HepG2 (cell line): ENCODE measurements around the gene PDE9A. TPM values are rescaled to one million over a fixed set of nuclear protein-coding genes. Genes with fewer than 3 reads are reported as not detected.
"Not testable (repeated sequence)": the region's sequence is repeated elsewhere in the genome, so short reads cannot be mapped to it uniquely, and the experiment has no call there.

Experiments
- CEBPG ChIP-seq: IDR thresholded peaks from 2 replicates; pipeline ENCODE4 v1.6.1; 2016
- CREM ChIP-seq, 2 experiments: sonication (generic) in 1 of 2; formaldehyde crosslinking in 1 of 2; IDR thresholded peaks; 2 replicates each; pipeline versions ENCODE4 v1.4.0 to v1.6.1; 2016 to 2020; ENCODE audit warnings: antibody characterized with exemption in 1 of 2, mild to moderate bottlenecking in 1 of 2, missing genetic modification reagents in 1 of 2
- ESRRA ChIP-seq: sonication (generic); formaldehyde crosslinking; IDR thresholded peaks from 2 replicates; pipeline ENCODE4 v1.5.1; 2020; ENCODE audit warnings: mild to moderate bottlenecking, low read depth, missing genetic modification reagents
- FOSL2 ChIP-seq: sonication (generic); formaldehyde crosslinking; IDR thresholded peaks from 2 replicates; pipeline ENCODE4 v1.4.0; 2020; ENCODE audit warnings: missing genetic modification reagents
- GFI1 ChIP-seq: sonication (generic); formaldehyde crosslinking; IDR thresholded peaks from 2 replicates; pipeline ENCODE4 v1.5.0; 2020; ENCODE audit warnings: missing genetic modification reagents, mild to moderate bottlenecking, borderline replicate concordance
- HMG20A ChIP-seq: IDR thresholded peaks from 2 replicates; pipeline ENCODE4 v1.6.1; 2016; ENCODE audit warnings: borderline replicate concordance
- IRF2 ChIP-seq: IDR thresholded peaks from 2 replicates; pipeline ENCODE4 v1.6.1; 2018; ENCODE audit warnings: missing genetic modification reagents, missing compliant biosample characterization
- KAT7 ChIP-seq: IDR thresholded peaks from 2 replicates; pipeline ENCODE4 v1.6.1; 2018; ENCODE audit warnings: borderline replicate concordance, missing compliant biosample characterization
- KLF12 ChIP-seq: sonication (generic); formaldehyde crosslinking; IDR thresholded peaks from 2 replicates; pipeline ENCODE4 v1.4.0; 2020; ENCODE audit warnings: missing genetic modification reagents, borderline replicate concordance
- MIER2 ChIP-seq: IDR thresholded peaks from 2 replicates; pipeline ENCODE4 v1.6.1; 2016; ENCODE audit warnings: missing biosample characterization, missing genetic modification reagents
- MXD4 ChIP-seq: IDR thresholded peaks from 2 replicates; pipeline ENCODE4 v1.6.1; 2016; ENCODE audit warnings: mild to moderate bottlenecking, missing biosample characterization, missing genetic modification reagents
- RCOR2 ChIP-seq: IDR thresholded peaks from 2 replicates; pipeline ENCODE4 v1.6.1; 2016; ENCODE audit warnings: missing biosample characterization, missing genetic modification reagents
- SAP130 ChIP-seq: IDR thresholded peaks from 2 replicates; pipeline ENCODE4 v1.6.1; 2016; ENCODE audit warnings: low read depth
- TBX2 ChIP-seq: sonication (generic); formaldehyde crosslinking; IDR thresholded peaks from 2 replicates; pipeline ENCODE4 v1.5.0; 2020; ENCODE audit warnings: missing genetic modification reagents, mild to moderate bottlenecking, borderline replicate concordance
- ZBTB20 ChIP-seq: sonication (generic); formaldehyde crosslinking; IDR thresholded peaks from 2 replicates; pipeline ENCODE4 v1.8.1; 2023; ENCODE audit warnings: missing genetic modification reagents, low read depth, mild to moderate bottlenecking, borderline replicate concordance
- ZFX ChIP-seq: sonication (generic); formaldehyde crosslinking; IDR thresholded peaks from 2 replicates; pipeline ENCODE4 v1.4.0; 2020; ENCODE audit warnings: mild to moderate bottlenecking, low read depth, missing genetic modification reagents, moderate library complexity
- ZFY ChIP-seq: sonication (generic); formaldehyde crosslinking; IDR thresholded peaks from 2 replicates; pipeline ENCODE4 v1.4.0; 2020; ENCODE audit warnings: missing genetic modification reagents
- ZNF614 ChIP-seq: IDR thresholded peaks from 2 replicates; pipeline ENCODE4 v1.6.1; 2018; ENCODE audit warnings: missing biosample characterization, missing genetic modification reagents, inconsistent platforms, borderline replicate concordance
- polyA plus RNA-seq, 8 experiments: library from polyadenylated mRNA; depleted of rRNA in 3 of 8; stranded (reverse) in 7 of 8; unstranded in 1 of 8; fragments of >200 nt; fragmentation: Illumina TruSeq in 4 of 8; extraction: Trizol in 4 of 8; gene quantifications; 2 replicates each; pipeline versions ENCODE4 v1.2.1 to v1.2.3, GENCODE V29; 2011 to 2016; ENCODE audit warnings: low read depth in 4 of 8, missing spikeins in 1 of 8, mixed read lengths in 1 of 8; ENCODE audit not compliant: insufficient read depth in 1 of 8
- total RNA-seq, 5 experiments: library from RNA; depleted of rRNA; stranded (reverse); fragments of >200 nt; fragmentation: Illumina TruSeq; extraction: Trizol; gene quantifications; 2 replicates each; pipeline ENCODE4 v1.2.3, GENCODE V29; 2016; ENCODE audit warnings: low read depth in 1 of 5
- TF ChIP-seq, protein P1 (sequence below): IDR thresholded peaks from 2 replicates; pipeline ENCODE4 v1.6.1; 2016; ENCODE audit warnings: mild to moderate bottlenecking
- TF ChIP-seq, protein P2 (sequence below): sonication (generic); formaldehyde crosslinking; IDR thresholded peaks from 2 replicates; pipeline ENCODE4 v1.5.1; 2020; ENCODE audit warnings: mild to moderate bottlenecking, moderate library complexity, missing genetic modification reagents
- TF ChIP-seq, protein P3 (sequence below): sonication (generic); formaldehyde crosslinking; IDR thresholded peaks from 2 replicates; pipeline ENCODE4 v1.9.0; 2022; ENCODE audit warnings: missing genetic modification reagents, mild to moderate bottlenecking, borderline replicate concordance
- TF ChIP-seq, protein P4 (sequence below): IDR thresholded peaks from 2 replicates; pipeline ENCODE4 v1.6.1; 2016; ENCODE audit warnings: missing compliant biosample characterization, missing genetic modification reagents, borderline replicate concordance

PDE9A gene
- total and polyA plus RNA-seq, 2 of the 13 experiments (the other 11 are each of a cell fraction or from before 2014, with no cell fraction given): 4.6 to 19.7 TPM

DNA sequence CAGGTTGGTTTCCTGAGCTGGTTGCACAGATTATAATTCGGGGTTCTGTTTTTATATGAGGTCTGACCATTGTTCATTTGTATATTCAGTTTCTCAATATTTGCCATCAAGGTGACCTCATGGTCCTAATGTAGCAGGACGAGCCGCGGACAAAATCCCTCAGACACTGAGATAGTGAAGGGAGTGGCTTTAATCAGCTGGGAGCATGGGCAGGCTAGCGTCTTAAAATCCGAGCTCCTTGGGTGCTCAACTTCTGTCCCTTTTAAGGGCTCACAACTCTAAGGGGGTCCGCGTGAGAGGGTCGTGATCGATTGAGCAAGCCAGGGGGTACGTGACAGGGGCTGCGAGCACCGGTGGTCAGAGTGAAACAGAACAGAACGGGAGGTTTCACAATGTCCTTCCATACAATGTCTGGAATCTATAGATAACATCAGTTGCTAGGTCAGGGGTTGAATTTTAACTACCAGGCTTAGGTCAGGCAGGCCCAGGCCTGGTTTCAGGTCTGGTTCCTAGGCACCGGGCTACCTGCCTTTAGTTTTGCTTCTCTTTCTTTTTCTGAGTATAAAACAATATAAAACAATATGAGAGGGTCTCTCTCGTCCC, 154.0 kb downstream of the PDE9A start (continued):
- TF ChIP-seq IRF2 (CRISPR knock-in tag): 0 out of 2 replicates have a peak, but pooled peaks have one; percentile 42
- peak; percentile 25; the same call in 1 of the 2 replicates for TF ChIP-seq HMG20A (CRISPR knock-in tag)
- TF ChIP-seq MXD4 (CRISPR knock-in tag): 0 out of 2 replicates have a peak, but pooled peaks have one; percentile 49
- TF ChIP-seq, protein P1, sequence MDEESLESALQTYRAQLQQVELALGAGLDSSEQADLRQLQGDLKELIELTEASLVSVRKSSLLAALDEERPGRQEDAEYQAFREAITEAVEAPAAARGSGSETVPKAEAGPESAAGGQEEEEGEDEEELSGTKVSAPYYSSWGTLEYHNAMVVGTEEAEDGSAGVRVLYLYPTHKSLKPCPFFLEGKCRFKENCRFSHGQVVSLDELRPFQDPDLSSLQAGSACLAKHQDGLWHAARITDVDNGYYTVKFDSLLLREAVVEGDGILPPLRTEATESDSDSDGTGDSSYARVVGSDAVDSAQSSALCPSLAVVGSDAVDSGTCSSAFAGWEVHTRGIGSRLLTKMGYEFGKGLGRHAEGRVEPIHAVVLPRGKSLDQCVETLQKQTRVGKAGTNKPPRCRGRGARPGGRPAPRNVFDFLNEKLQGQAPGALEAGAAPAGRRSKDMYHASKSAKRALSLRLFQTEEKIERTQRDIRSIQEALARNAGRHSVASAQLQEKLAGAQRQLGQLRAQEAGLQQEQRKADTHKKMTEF (CRISPR knock-in tag): peak; percentile 51; the same call in 1 of the 2 replicates
- TF ChIP-seq, protein P2, sequence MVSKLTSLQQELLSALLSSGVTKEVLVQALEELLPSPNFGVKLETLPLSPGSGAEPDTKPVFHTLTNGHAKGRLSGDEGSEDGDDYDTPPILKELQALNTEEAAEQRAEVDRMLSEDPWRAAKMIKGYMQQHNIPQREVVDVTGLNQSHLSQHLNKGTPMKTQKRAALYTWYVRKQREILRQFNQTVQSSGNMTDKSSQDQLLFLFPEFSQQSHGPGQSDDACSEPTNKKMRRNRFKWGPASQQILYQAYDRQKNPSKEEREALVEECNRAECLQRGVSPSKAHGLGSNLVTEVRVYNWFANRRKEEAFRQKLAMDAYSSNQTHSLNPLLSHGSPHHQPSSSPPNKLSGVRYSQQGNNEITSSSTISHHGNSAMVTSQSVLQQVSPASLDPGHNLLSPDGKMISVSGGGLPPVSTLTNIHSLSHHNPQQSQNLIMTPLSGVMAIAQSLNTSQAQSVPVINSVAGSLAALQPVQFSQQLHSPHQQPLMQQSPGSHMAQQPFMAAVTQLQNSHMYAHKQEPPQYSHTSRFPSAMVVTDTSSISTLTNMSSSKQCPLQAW: peak; percentile 62
- TF ChIP-seq ZBTB20 (CRISPR knock-in tag): peak; percentile 88; the same call in 1 of the 2 replicates
- TF ChIP-seq SAP130 (CRISPR knock-in tag): peak; percentile 42; the same call in 1 of the 2 replicates
- TF ChIP-seq, protein P3, sequence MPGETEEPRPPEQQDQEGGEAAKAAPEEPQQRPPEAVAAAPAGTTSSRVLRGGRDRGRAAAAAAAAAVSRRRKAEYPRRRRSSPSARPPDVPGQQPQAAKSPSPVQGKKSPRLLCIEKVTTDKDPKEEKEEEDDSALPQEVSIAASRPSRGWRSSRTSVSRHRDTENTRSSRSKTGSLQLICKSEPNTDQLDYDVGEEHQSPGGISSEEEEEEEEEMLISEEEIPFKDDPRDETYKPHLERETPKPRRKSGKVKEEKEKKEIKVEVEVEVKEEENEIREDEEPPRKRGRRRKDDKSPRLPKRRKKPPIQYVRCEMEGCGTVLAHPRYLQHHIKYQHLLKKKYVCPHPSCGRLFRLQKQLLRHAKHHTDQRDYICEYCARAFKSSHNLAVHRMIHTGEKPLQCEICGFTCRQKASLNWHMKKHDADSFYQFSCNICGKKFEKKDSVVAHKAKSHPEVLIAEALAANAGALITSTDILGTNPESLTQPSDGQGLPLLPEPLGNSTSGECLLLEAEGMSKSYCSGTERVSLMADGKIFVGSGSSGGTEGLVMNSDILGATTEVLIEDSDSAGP (CRISPR knock-in tag): 0 out of 2 replicates have a peak, but pooled peaks have one; percentile 33
- TF ChIP-seq CREM (IDR thresholded peaks at IDR 0.05): peak; percentile 17; the same call in 1 of the 2 replicates
- not testable (repeated sequence) for TF ChIP-seq CREM (CRISPR knock-in tag; IDR thresholded peaks at IDR 0.05)
- TF ChIP-seq KAT7: 0 out of 2 replicates have a peak, but pooled peaks have one; percentile 66
- TF ChIP-seq RCOR2 (CRISPR knock-in tag): 0 out of 2 replicates have a peak, but pooled peaks have one; percentile 39
- TF ChIP-seq, protein P4, sequence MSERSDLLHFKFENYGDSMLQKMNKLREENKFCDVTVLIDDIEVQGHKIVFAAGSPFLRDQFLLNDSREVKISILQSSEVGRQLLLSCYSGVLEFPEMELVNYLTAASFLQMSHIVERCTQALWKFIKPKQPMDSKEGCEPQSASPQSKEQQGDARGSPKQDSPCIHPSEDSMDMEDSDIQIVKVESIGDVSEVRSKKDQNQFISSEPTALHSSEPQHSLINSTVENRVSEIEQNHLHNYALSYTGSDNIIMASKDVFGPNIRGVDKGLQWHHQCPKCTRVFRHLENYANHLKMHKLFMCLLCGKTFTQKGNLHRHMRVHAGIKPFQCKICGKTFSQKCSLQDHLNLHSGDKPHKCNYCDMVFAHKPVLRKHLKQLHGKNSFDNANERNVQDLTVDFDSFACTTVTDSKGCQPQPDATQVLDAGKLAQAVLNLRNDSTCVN: 0 out of 2 replicates have a peak, but pooled peaks have one; percentile 27
- peak; percentile 83 for TF ChIP-seq ZFY (CRISPR knock-in tag)
- 0 out of 2 replicates have a peak, but pooled peaks have one; percentile 5 for TF ChIP-seq FOSL2 (CRISPR knock-in tag)
- TF ChIP-seq GFI1 (CRISPR knock-in tag): peak; percentile 44; the same call in 1 of the 2 replicates
- peak; percentile 57; the same call in 1 of the 2 replicates for TF ChIP-seq TBX2
- TF ChIP-seq ZNF614 (CRISPR knock-in tag): 0 out of 2 replicates have a peak, but pooled peaks have one; percentile 39
- 0 out of 2 replicates have a peak, but pooled peaks have one; percentile 27 for TF ChIP-seq KLF12 (CRISPR knock-in tag)
- peak; percentile 77; the same call in 1 of the 2 replicates for TF ChIP-seq CEBPG (CRISPR knock-in tag)
- TF ChIP-seq ESRRA: peak; percentile 16; the same call in 1 of the 2 replicates
- TF ChIP-seq MIER2 (CRISPR knock-in tag): 0 out of 2 replicates have a peak, but pooled peaks have one; percentile 13
- peak; percentile 84 for TF ChIP-seq ZFX (CRISPR knock-in tag)
